Spleen (tissue), 11 donors: Measurements from ENCODE around the gene TUBB8. TPM values are rescaled to one million over a fixed set of nuclear protein-coding genes. Genes with fewer than 3 reads are reported as not detected.
"Not testable (repeated sequence)": the region's sequence is repeated elsewhere in the genome, so short reads cannot be mapped to it uniquely, and the experiment has no call there.

Source experiments
- DNase-seq: peaks from one replicate; pipeline ENCODE4 v3.0.0-alpha.2; 2020
- H3K27ac ChIP-seq, 8 donors: fragments of 200-600 bp; sonication (generic) in 7 of 8; 1 replicate in 4 of 8; 2 replicates in 4 of 8; pipeline versions ENCODE4 v1.5.0 to v1.8.0; 2016 to 2021; ENCODE audit warnings: inconsistent platforms in 4 of 8, mild to moderate bottlenecking in 4 of 8, moderate library complexity in 1 of 8
- H3K27me3 ChIP-seq, 7 donors: fragments of 200-600 bp; sonication (generic) in 6 of 7; replicated peaks in 1 of 7; 1 replicate in 4 of 7; 2 replicates in 3 of 7; pipeline versions ENCODE4 v1.5.0 to v1.8.0; 2016 to 2021; ENCODE audit warnings: inconsistent platforms in 3 of 7, mild to moderate bottlenecking in 1 of 7
- H3K36me3 ChIP-seq, 6 donors: fragments of 200-600 bp; sonication (generic) in 5 of 6; 1 replicate in 4 of 6; 2 replicates in 2 of 6; pipeline versions ENCODE4 v1.5.0 to v1.8.0; 2016 to 2021; ENCODE audit warnings: inconsistent platforms in 2 of 6
- H3K4me1 ChIP-seq, 6 donors: fragments of 200-600 bp; sonication (generic) in 5 of 6; 1 replicate in 3 of 6; 2 replicates in 3 of 6; pipeline versions ENCODE4 v1.5.0 to v1.8.0; 2016 to 2021; ENCODE audit warnings: inconsistent platforms in 3 of 6
- H3K4me3 ChIP-seq, 8 donors: fragments of 200-600 bp; sonication (generic) in 7 of 8; 1 replicate in 4 of 8; 2 replicates in 4 of 8; pipeline versions ENCODE4 v1.5.0 to v1.8.0; 2016 to 2021; ENCODE audit warnings: inconsistent platforms in 4 of 8, mild to moderate bottlenecking in 4 of 8, moderate library complexity in 2 of 8
- H3K9me3 ChIP-seq, 8 donors: fragments of 200-600 bp; sonication (generic) in 7 of 8; 1 replicate in 4 of 8; 2 replicates in 4 of 8; pipeline versions ENCODE4 v1.5.0 to v1.8.0; 2016 to 2021; ENCODE audit warnings: inconsistent platforms in 4 of 8
- POLR2A ChIP-seq, 3 donors: fragments of 450-650 bp; IDR thresholded peaks; one replicate each; pipeline ENCODE4 v1.5.1; 2017; ENCODE audit warnings: antibody characterized with exemption in 3 of 3, mild to moderate bottlenecking in 1 of 3
- POLR2AphosphoS5 ChIP-seq, 3 donors: sonication (generic); formaldehyde crosslinking; IDR thresholded peaks; one replicate each; pipeline ENCODE4 v1.5.1; 2017; ENCODE audit warnings: antibody characterized with exemption in 3 of 3
- WGBS, 5 donors: extraction: QIAGEN DNeasy Blood & Tissue Kit in 3 of 5; methylation state at CpG; one replicate each; pipeline versions ENCODE4 v1.1.5 to v1.1.7; 2013 to 2018; 5-methylcytosine and 5-hydroxymethylcytosine counted together
- intact Hi-C: fragments of 100-400 bp; cut with DNase I; formaldehyde crosslinking; loops from one replicate; pipeline ENCODE4 v1.15.0; 2023; ENCODE audit warnings: low total_unique reads
- polyA plus RNA-seq, 3 donors: library from polyadenylated mRNA; stranded (reverse); fragments of 200-250 nt; gene quantifications; one replicate each; pipeline ENCODE4 v1.2.1, GENCODE V29; 2013
- total RNA-seq, 7 donors: library from RNA; depleted of rRNA in 3 of 7; stranded (reverse); fragments of >200 nt in 3 of 7; fragmentation: NEBNext Ultra II Directional in 4 of 7; extraction: Animal tissue kit (Norgen Biotek cat#: 25700) in 4 of 7; gene quantifications; one replicate each; pipeline versions ENCODE4 v1.1.0 to v1.2.1, GENCODE V29; 2016 to 2021
- TF ChIP-seq, protein P1 (sequence below), 11 experiments: fragments of 200-600 bp in 7 of 11; fragments of 450-650 bp in 4 of 11; sonication (generic) in 4 of 11; IDR thresholded peaks in 8 of 11; conservative IDR thresholded peaks in 3 of 11; 1 replicate in 7 of 11; 2 replicates in 4 of 11; pipeline versions ENCODE4 v1.4.0 to v1.8.0; 2016 to 2021; ENCODE audit warnings: antibody characterized with exemption in 11 of 11, inconsistent platforms in 4 of 11, mild to moderate bottlenecking in 1 of 11
- donor health status: healthy with polysubstance abuse.
- donor health status: DM: no; HTN: no; CAD: no; lungs with moderate emphysema.
- donor health status: DM: no; HTN: no; CAD: no.
- donor health status: Bipolar disorder and iron deficiency.
- donor health status: healthy.
- donor health status: DM: no; HTN: no; CAD: no.
- donor health status: DM: yes; HTN: yes; CAD: no.

TUBB8 gene
- total and polyA plus RNA-seq, 10 donors = 0.03 to 1.7 (median 0.68) TPM; not detected in 6

DNA sequence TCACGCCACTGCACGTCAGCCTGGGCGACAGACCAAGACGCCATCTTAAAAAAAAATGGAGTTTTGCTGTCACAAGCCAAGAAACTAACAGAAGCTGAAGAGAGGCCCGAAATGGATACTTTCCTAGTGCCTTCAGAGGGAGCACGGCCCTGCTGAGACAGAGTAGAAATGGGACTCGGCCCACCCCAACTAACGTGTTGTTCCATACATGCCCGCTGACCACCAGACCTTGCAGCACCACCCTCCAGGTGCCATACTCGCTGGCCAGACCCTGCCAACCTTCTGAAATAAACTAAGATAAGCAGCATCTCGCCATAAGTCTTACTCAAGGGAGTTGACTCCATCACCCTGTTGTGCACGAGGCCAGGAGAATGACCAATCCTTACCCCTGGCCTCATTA lies 29.5 kb upstream of the TUBB8 start:
- H3K4me1 ChIP-seq = peaks cover 0 to 23% (median 15%) of the 10 kb centered on the region in 6 donors
- no peak overlapping the region for H3K27ac ChIP-seq
- H3K9me3 ChIP-seq = no peaks in the 10 kb centered on the region
- no peaks in the 10 kb centered on the region for H3K36me3 ChIP-seq
- no peak overlapping the region for H3K4me3 ChIP-seq
- TF ChIP-seq POLR2AphosphoS5 (IDR thresholded peaks at IDR 0.05) (no peak), POLR2A (IDR thresholded peaks at IDR 0.05) (no peak)
- TF ChIP-seq, protein P1, sequence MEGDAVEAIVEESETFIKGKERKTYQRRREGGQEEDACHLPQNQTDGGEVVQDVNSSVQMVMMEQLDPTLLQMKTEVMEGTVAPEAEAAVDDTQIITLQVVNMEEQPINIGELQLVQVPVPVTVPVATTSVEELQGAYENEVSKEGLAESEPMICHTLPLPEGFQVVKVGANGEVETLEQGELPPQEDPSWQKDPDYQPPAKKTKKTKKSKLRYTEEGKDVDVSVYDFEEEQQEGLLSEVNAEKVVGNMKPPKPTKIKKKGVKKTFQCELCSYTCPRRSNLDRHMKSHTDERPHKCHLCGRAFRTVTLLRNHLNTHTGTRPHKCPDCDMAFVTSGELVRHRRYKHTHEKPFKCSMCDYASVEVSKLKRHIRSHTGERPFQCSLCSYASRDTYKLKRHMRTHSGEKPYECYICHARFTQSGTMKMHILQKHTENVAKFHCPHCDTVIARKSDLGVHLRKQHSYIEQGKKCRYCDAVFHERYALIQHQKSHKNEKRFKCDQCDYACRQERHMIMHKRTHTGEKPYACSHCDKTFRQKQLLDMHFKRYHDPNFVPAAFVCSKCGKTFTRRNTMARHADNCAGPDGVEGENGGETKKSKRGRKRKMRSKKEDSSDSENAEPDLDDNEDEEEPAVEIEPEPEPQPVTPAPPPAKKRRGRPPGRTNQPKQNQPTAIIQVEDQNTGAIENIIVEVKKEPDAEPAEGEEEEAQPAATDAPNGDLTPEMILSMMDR (IDR thresholded peaks at IDR 0.05 in 8 of 11, conservative IDR thresholded peaks at IDR 0.05 in 3 of 11) = no peak
- intact Hi-C loops = no loop called here
- H3K27me3 ChIP-seq = peaks cover 0 to 94% (median 3%) of the 10 kb centered on the region in 7 donors
- no peak for DNase-seq
- 84 to 95% (median 88%) methylated on average over 12 of the region's 12 CpGs for WGBS, 5 donors

DNA sequence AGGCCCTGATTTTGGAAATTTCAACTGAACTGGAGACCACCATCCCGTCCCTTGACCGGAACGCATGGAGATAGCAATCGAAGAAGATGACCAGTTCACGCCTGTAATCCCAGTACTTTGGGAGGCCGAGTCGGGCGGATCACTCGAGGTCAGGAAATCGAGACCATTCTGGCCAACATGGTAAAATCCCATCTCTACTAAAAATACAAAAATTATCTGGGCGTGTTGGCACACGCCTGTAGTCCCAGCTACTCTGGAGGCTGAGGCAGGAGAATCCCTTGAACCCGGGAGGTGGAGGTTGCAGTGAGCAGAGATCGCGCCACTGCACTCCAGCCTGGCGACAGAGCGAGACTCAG lies 25.1 kb upstream of the TUBB8 start:
- WGBS, 5 donors = 38 to 41% (median 39%) methylated on average over 16 to 17 of the region's 17 CpGs
- intact Hi-C loops = not testable (repeated sequence)

DNA sequence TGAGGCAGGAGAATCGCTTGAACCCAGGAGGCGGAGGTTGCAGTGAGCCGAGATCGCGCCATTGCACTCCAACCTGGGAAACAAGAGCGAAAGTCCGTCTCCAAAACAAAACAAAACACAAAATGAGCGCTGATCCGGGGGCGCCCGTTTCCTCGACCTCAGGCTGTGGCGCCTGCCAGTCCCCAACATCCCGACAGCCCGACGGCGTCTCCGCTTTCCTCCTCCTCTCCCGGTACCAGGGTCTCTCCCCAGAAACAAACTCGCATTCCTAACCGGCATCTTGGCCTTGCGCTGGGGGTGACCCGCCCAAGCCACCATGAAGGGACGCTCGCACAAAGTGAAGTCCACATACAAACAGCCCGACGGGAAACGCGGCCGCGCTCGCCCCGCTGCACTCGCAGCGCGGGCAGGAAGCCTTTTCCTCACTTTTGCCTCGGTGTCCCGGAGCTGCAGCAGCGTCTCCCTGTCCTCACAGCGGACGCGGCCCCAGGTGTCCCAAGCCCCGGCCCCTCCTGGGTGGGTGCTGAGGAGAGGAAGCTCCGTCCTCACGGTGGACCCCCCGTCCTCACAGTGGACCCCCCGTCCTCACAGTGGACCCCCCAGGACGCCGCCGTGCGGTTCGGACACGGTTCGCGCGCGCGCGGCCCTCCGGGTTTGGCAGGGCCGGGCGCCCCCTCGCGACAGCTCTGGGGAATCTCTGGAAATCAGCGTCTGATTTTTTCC lies 24.6 kb upstream of the TUBB8 start:
- H3K9me3 ChIP-seq, H3K36me3 ChIP-seq, DNase-seq, intact Hi-C loops, H3K27ac ChIP-seq: not testable (repeated sequence)
- TF ChIP-seq, protein P1 (IDR thresholded peaks at IDR 0.05 in 8 of 11, conservative IDR thresholded peaks at IDR 0.05 in 3 of 11) = peak in 7 of 11 experiments; percentile 12 to 65 (median 63)
- Histone ChIP-seq H3K4me3 (peak overlapping the region; percentile 20 to 74 (median 38)), H3K27me3 (peaks cover 0 to 57% (median 0%) of the 10 kb centered on the region in 7 donors), H3K4me1 (peaks cover 0 to 23% (median 15%) of the 10 kb centered on the region in 6 donors)
- 4 to 15% (median 8%) methylated on average over 39 to 65 of the region's 65 CpGs for WGBS, 5 donors

More for the DNA sequence above, 25.1 kb upstream of the TUBB8 start:
- H3K27ac ChIP-seq, H3K9me3 ChIP-seq, DNase-seq, H3K36me3 ChIP-seq: not testable (repeated sequence)
- Histone ChIP-seq H3K4me1 (peaks cover 0 to 23% (median 15%) of the 10 kb centered on the region in 6 donors), H3K4me3 (peak overlapping the region in 6 of 8 donors; percentile 36 to 74 (median 43)), H3K27me3 (peaks cover 0 to 62% (median 0%) of the 10 kb centered on the region in 7 donors)

DNA sequence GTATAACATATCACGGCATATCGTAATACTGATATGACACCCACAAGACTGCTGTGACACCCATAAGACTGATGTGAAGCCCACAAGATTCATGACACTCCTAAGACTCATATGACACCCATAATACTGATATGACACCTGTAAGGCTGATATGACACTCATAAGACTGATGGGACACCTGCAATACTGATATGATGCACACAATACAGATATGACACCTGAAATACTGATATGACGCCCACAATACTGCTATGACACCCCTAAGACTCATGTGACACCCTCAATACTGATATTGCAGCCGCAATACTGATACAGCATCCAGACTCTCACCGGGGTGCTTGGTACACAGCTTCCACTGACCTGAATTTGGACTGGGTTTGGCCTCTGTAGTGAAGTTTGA lies 19.1 kb upstream of the TUBB8 start:
- WGBS, 5 donors = 69 to 76% (median 71%) methylated on average over 5 of the region's 5 CpGs
- intact Hi-C loops = not testable (repeated sequence)

DNA sequence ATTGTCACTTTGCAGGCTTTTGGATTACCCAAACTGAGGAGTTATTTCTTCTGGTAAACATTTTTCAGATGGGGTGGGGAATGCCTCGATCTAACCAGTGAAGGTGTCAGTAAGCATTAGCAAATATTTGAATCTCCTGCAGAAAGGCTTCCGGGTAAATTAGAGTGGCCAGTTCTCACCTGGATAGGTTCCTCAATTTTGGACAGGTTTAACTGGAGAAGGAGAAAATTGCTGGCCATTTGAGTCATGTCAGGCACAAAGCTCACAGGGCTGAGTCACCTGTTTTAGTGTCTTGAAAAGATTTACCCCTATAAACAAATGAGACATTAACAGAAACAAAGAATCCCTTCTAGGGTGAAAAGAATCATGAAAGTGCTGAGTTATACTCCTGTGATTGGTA lies 830 bp upstream of the TUBB8 start:
- 81 to 94% (median 87%) methylated on average over 2 of the region's 2 CpGs for WGBS, 5 donors
- H3K27me3 ChIP-seq, H3K9me3 ChIP-seq, DNase-seq, H3K36me3 ChIP-seq, H3K4me1 ChIP-seq, intact Hi-C loops, H3K27ac ChIP-seq, H3K4me3 ChIP-seq: not testable (repeated sequence)

More for the DNA sequence above, 19.1 kb upstream of the TUBB8 start:
- not testable (repeated sequence) for H3K4me3 ChIP-seq, H3K9me3 ChIP-seq, H3K27me3 ChIP-seq, DNase-seq, H3K27ac ChIP-seq, H3K4me1 ChIP-seq, H3K36me3 ChIP-seq

DNA sequence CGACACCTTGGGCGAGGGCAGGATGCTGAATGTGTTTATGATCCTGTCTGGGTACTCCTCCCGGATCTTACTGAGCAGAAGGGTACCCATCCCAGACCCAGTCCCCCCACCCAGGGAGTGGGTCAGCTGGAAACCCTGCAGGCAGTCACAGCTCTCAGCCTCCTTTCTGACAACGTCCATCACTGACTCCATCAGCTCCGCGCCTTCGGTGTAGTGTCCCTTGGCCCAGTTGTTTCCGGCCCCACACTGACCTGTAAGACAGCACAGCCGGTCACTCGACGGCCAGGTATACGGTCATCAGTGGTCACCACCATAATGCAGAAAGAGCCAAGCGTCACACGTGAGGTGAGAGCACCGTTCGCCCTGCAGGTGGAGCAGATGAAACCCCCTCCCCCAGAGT lies 1.2 kb downstream of the TUBB8 start:
- H3K4me1 ChIP-seq, H3K9me3 ChIP-seq, DNase-seq, H3K27me3 ChIP-seq, H3K4me3 ChIP-seq, H3K36me3 ChIP-seq, intact Hi-C loops, H3K27ac ChIP-seq: not testable (repeated sequence)
- WGBS, 5 donors = 82 to 91% (median 87%) methylated on average over 6 to 16 of the region's 16 CpGs

DNA sequence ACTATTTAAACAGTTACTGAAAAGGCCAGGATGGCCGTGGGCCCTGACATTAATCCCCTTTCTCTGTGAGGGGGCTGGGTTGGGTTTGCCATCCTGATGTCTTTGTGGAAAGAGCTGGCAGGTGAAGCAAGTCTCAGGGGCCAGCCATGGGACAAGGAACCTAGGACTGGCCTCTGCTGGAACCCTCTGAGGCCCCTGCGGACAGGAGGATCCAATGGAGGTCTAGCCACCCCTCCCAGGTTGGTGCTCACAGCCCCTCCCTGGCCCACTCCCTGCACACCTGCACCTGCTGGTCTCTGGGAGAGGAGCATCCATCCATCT lies 35.8 kb downstream of the TUBB8 start:
- H3K9me3 ChIP-seq, H3K36me3 ChIP-seq, H3K27me3 ChIP-seq, DNase-seq, H3K27ac ChIP-seq, H3K4me1 ChIP-seq, intact Hi-C loops, H3K4me3 ChIP-seq: not testable (repeated sequence)
- 67 to 79% (median 76%) methylated on average over 1 of the region's 2 CpGs; no CpG with 5 or more reads in 2 of the 5 donors for WGBS, 5 donors

DNA sequence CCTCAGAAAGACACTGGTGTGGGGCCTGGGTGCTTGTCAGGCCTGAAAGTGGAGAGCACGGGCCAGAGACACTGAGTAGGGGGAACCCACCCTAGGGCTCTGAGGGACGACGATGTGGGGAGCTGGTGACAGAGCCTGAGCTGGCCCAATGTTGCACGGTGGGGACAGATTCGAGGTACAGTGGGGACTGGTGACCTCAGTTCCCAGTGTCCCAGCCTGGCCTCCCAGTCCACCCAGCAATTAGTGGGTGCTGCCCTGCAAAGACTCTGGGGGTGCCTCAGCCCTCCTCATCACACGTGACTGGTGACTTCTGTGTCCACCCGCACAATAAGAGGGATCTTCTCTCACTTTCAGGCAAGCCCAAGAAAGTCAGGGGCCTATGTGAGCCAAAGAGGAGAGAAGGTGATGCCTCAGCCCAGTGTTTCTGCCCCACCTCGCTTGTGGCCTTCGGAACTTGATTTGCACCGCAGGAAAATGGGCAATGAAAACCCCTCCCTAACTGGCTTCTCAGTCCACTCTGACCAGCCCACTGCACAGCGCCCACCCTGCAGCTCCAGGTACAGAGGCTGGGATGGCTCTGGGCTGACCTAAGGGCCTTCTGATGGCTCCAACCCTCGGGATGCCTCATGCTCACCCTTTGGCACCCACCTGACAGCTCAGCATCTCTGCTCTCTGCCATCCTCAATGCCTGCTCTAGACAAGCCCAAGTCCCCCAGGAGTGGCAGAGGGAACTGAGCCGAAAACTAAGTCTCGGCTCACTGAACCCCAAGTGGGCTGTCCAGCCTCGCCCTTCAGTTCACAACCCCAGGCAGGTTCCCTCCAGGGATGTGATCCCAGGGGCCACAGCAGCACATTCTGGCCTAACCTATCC lies 36.4 kb downstream of the TUBB8 start:
- H3K36me3 ChIP-seq, DNase-seq, H3K4me3 ChIP-seq, H3K4me1 ChIP-seq, H3K27me3 ChIP-seq, H3K27ac ChIP-seq, H3K9me3 ChIP-seq, intact Hi-C loops: not testable (repeated sequence)
- WGBS, 5 donors = 87 to 100% (median 93%) methylated on average over 3 of the region's 15 CpGs; no CpG with 5 or more reads in 1 of the 5 donors
